GM13977 (cell line): ENCODE measurements around the gene FEZF2.

Experiments used
- DNase-seq: peaks from one replicate; pipeline ENCODE4 v3.0.0; 2012; ENCODE audit warnings: low spot score
- CTCF ChIP-seq: IDR thresholded peaks from 2 replicates; pipeline ENCODE4 v1.5.1; 2012; ENCODE audit warnings: mild to moderate bottlenecking, control low read depth; ENCODE audit not compliant: insufficient read depth; ENCODE audit errors: extremely low read depth, missing control alignments
- in situ Hi-C: fragments of 300-500 bp; cut with MboI; formaldehyde crosslinking; loops from one replicate; pipeline ENCODE4 v1.12.0; 2022; ENCODE audit warnings: low sequenced_read_pairs, low pct_unique_long_range_greater_than_20kb, mixed read lengths, inconsistent platforms; ENCODE audit not compliant: unreplicated experiment

Gene FEZF2

GRCh38 chr3:62365391-62366125, 7.8 kb downstream of the FEZF2 start:
- in situ Hi-C loops, result no loop called here
- no peak for TF ChIP-seq CTCF
- DNase-seq, result no peak

- no peak for TF ChIP-seq CTCF
- in situ Hi-C loops, result no loop called here
- DNase-seq, result no peak
Observed at GRCh38 chr3:62364191-62364590, 9.2 kb downstream of the FEZF2 start.

GRCh38 chr3:62363275-62363674, 10.1 kb downstream of the FEZF2 start:
- no peak for DNase-seq
- TF ChIP-seq CTCF, result no peak
- in situ Hi-C loops, result no loop called here

GRCh38 chr3:62361824-62362223, 11.5 kb downstream of the FEZF2 start:
- no peak for TF ChIP-seq CTCF
- in situ Hi-C loops, result no loop called here
- DNase-seq, result no peak

GRCh38 chr3:62361261-62361660, 12.1 kb downstream of the FEZF2 start:
- in situ Hi-C loops, result no loop called here
- DNase-seq, result no peak
- no peak for TF ChIP-seq CTCF

- in situ Hi-C loops, result no loop called here
- no peak for TF ChIP-seq CTCF
- no peak for DNase-seq
Observed at GRCh38 chr3:62359531-62359930, 13.8 kb downstream of the FEZF2 start.
